Panc1 (cell line): ENCODE results near the gene CLSTN2. TPM values are rescaled to one million over a fixed set of nuclear protein-coding genes. Genes with fewer than 3 reads are reported as not detected.

Experiments used
- ATAC-seq: fragments of 200-7000 bp; cut with Tn5 transposase; 2 replicates; pipeline ENCODE4 v1.9.1; 2020; ENCODE audit warnings: mild to moderate bottlenecking, moderate library complexity
- BruUV-seq: library from RNA; stranded (reverse); fragments of 400-500 nt; replicated peaks from 2 replicates; lab custom pipeline; 2021; lab: Mats Ljungman, UMichigan
- CTCF ChIA-PET: fragments of 300-600 bp; sonication (Branson Sonifier 250); formaldehyde crosslinking; loops from one replicate; lab custom pipeline; 2022; ENCODE audit warnings: antibody characterized with exemption; lab: Charles Lee
- POLR2A ChIA-PET: fragments of 300-600 bp; sonication (Branson Sonifier 250); formaldehyde crosslinking; loops from one replicate; lab custom pipeline; 2022; ENCODE audit warnings: antibody characterized with exemption; lab: Charles Lee
- DNase-seq: peaks from one replicate; pipeline ENCODE4 v3.0.0-alpha.2; 2010; ENCODE audit warnings: low read depth, low spot score
- H3K27ac ChIP-seq: 2 replicates; pipeline ENCODE4 v1.5.1; 2011; ENCODE audit warnings: mild to moderate bottlenecking, low read length, inconsistent platforms
- H3K27me3 ChIP-seq: fragments of 200-500 bp; sonication (Bioruptor generic); 2 replicates; pipeline ENCODE4 v1.6.0; 2014; ENCODE audit warnings: low read length, inconsistent platforms; ENCODE audit not compliant: control insufficient read depth, insufficient read depth
- H3K36me3 ChIP-seq: fragments of 200-500 bp; sonication (Bioruptor generic); 2 replicates; pipeline ENCODE4 v1.5.1; 2014; ENCODE audit warnings: inconsistent platforms, mild to moderate bottlenecking, low read length, moderate library complexity; ENCODE audit not compliant: control insufficient read depth, insufficient read depth
- H3K4me1 ChIP-seq: 2 replicates; pipeline ENCODE4 v1.5.1; 2011; ENCODE audit warnings: inconsistent platforms, mild to moderate bottlenecking, low read length, moderate library complexity; ENCODE audit not compliant: control insufficient read depth, insufficient read depth
- H3K4me3 ChIP-seq, 2 experiments: 2 replicates each; pipeline ENCODE4 v1.5.1; 2011 to 2012; ENCODE audit warnings: low read depth in 2 of 2, low read length in 2 of 2, mild to moderate bottlenecking in 2 of 2, inconsistent platforms in 1 of 2, moderate library complexity in 1 of 2
- H3K9me3 ChIP-seq: fragments of 200-500 bp; sonication (Bioruptor generic); 2 replicates; pipeline ENCODE4 v1.5.1; 2014; ENCODE audit warnings: low read depth, mild to moderate bottlenecking, inconsistent platforms, low read length, moderate library complexity; ENCODE audit not compliant: control insufficient read depth, insufficient read depth
- CTCF ChIP-seq: fragments of 450-650 bp; IDR thresholded peaks from 2 replicates; pipeline ENCODE4 v1.5.1; 2017; ENCODE audit warnings: mild to moderate bottlenecking
- POLR2AphosphoS5 ChIP-seq: IDR thresholded peaks from 2 replicates; pipeline ENCODE4 v1.6.1; 2012; ENCODE audit warnings: mild to moderate bottlenecking, low read depth, low read length, moderate library complexity
- REST ChIP-seq, 2 experiments: IDR thresholded peaks; 2 replicates each; pipeline ENCODE4 v1.6.1; 2011 to 2012; ENCODE audit warnings: low read depth in 2 of 2, control low read depth in 1 of 2, low read length in 1 of 2, mild to moderate bottlenecking in 1 of 2, moderate library complexity in 1 of 2; ENCODE audit not compliant: insufficient read depth in 1 of 2
- SIN3A ChIP-seq: IDR thresholded peaks from 2 replicates; pipeline ENCODE4 v1.6.1; 2012; ENCODE audit warnings: low read depth, mild to moderate bottlenecking, low read length, moderate library complexity, borderline replicate concordance; ENCODE audit not compliant: insufficient read depth
- TCF7L2 ChIP-seq: IDR thresholded peaks from 2 replicates; pipeline ENCODE4 v1.6.1; 2011; ENCODE audit warnings: mild to moderate bottlenecking, low read depth, low read length, inconsistent platforms
- in situ Hi-C: cut with HindIII; loops from 2 replicates; pipeline ENCODE4 v1.10.0; 2016; ENCODE audit warnings: low sequenced_read_pairs, low pct_unique_long_range_greater_than_20kb
- intact Hi-C: fragments of 100-400 bp; cut with micrococcal nuclease; formaldehyde crosslinking; loops from one replicate; pipeline ENCODE4 v1.10.0; 2022; ENCODE audit not compliant: unreplicated experiment
- total RNA-seq: library from RNA; stranded (reverse); gene quantifications from one replicate; pipeline ENCODE4 v1.2.1, GENCODE V29; 2021; ENCODE audit not compliant: unreplicated experiment

Gene CLSTN2
- total RNA-seq, 1 experiment from 2014 or later, result 0.03 TPM

- intact Hi-C loops (no loop called here), in situ Hi-C loops (no loop called here)
- POLR2A ChIA-PET, result no interaction called here
- DNase-seq (no peak), ATAC-seq (no peak)
- no TSS peak for BruUV-seq
- H3K27me3 ChIP-seq, result no peaks in the 10 kb centered on the region
- H3K36me3 ChIP-seq, result no peaks in the 10 kb centered on the region
- no peak overlapping the region for H3K27ac ChIP-seq
- CTCF ChIA-PET, result no interaction called here
- no peaks in the 10 kb centered on the region for H3K4me1 ChIP-seq
- H3K4me3 ChIP-seq, result no peak overlapping the region
- TF ChIP-seq REST (IDR thresholded peaks at IDR 0.05; ENCODE audit: insufficient read depth in 1 of 2, low read depth in 2 of 2, low read length in 1 of 2) (no peak), CTCF (no peak), SIN3A (no peak), TCF7L2 (no peak), POLR2AphosphoS5 (no peak)
- H3K9me3 ChIP-seq, result no peaks in the 10 kb centered on the region
These were observed 431.1 kb downstream of the CLSTN2 start for GRCh38 chr3:140365872-140366697.

GRCh38 chr3:140368223-140368811 lies 433.3 kb downstream of the CLSTN2 start:
- no peaks in the 10 kb centered on the region for H3K4me1 ChIP-seq
- intact Hi-C loops (no loop called here), in situ Hi-C loops (no loop called here)
- CTCF ChIA-PET, result no interaction called here
- no TSS peak for BruUV-seq
- H3K4me3 ChIP-seq, result no peak overlapping the region
- TF ChIP-seq CTCF (no peak), REST (IDR thresholded peaks at IDR 0.05; ENCODE audit: insufficient read depth in 1 of 2, low read depth in 2 of 2, low read length in 1 of 2) (no peak), SIN3A (no peak), POLR2AphosphoS5 (no peak), TCF7L2 (no peak)
- DNase-seq (no peak), ATAC-seq (no peak)
- H3K36me3 ChIP-seq, result no peaks in the 10 kb centered on the region
- H3K9me3 ChIP-seq, result no peaks in the 10 kb centered on the region
- no peak overlapping the region for H3K27ac ChIP-seq
- POLR2A ChIA-PET, result no interaction called here
- H3K27me3 ChIP-seq, result no peaks in the 10 kb centered on the region
